Stimulated activated CD4-positive, alpha-beta T cell treated with anti-CD3 and anti-CD28 coated beads, TNF-alpha, amount 100 ng/mL, for 4 hours (primary cell): ENCODE measurements around the gene ACE.

Experiments
- DNase-seq, 3 experiments: peaks; one replicate each; pipeline ENCODE4 v3.0.0-alpha.2; 2020; ENCODE audit warnings: low read depth in 3 of 3

The ACE gene

DNA sequence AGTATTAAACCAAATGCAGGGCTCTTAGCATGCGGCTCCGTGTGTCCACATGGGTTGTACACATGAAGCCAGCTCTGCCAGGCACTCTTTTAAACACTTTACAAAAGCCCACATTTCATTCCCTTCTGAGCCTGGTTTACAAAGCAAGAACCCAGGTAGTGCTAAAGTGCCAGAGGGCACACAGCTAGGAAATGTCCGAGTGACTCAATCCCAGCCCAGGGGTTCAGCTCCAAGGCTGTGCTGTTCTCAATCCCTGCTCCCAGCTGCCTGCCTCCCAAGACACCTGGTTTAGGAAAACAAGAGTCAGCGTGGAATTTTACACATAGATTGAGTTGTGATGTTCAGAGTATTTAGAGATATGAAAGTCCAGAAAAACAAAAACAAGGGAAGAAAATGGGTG lies 60.1 kb downstream of the ACE start:
- no peak for DNase-seq

DNA sequence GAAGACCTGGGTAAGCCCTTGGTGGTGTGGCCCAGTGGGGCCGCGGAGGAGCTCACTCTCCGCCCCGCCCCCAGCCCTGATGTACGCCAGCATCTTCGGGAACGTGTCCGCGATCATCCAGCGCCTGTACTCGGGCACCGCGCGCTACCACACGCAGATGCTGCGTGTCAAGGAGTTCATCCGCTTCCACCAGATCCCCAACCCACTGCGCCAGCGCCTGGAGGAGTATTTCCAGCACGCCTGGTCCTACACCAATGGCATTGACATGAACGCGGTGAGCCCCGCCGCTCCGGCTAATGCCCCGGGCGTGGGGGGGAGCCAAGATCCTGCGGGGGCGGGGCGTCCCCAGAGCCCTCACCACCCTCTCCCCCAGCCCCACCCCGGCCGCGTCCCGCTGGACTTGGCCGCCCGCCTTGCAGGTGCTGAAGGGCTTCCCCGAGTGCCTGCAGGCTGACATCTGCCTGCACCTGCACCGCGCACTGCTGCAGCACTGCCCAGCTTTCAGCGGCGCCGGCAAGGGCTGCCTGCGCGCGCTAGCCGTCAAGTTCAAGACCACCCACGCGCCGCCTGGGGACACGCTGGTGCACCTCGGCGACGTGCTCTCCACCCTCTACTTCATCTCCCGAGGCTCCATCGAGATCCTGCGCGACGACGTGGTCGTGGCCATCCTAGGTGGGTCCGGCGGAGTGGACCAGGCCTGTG lies 61.3 kb downstream of the ACE start:
- DNase-seq, result no peak

DNA sequence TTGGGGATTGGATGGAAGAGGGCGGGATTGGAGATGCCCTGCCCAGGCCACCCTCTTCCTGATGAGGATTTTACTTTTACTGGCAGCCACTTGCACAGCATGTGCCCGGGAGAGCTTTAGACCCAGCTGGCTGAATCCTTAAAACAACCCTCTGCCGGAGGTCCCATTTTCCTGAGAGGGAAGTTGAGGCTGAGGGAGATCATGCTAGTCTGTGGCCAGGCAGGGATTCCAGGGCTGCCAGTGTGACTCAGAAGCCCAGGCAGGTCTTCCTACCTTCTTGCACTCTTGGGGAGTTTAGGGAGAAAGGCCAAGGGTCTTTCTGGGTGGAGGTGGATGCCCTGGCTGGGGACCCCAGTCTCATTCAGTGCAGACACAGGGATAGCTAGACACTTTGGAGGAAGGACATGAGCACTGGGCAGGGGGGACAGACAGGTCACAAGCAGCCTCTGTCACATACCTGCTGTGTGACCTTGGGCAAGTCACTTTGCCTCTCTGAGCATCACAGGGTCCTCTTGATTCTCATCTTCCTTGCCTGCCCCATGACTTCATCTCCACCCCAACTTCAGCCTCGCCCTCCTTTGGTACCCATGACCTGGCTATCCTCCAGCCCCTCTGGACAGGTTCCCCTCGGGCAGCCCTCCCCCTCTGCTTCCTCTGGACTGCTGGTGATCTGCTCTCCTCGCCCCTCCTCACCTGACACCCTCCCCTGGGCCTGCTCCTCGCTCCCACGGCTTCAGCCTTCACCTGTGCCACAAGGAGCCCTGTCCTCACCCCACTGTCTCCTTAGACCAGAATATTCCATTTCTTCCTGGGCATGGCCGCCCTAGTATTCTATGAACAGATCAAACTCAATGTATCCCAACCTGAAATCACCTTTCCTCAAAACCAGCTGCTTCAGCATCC lies 62.1 kb downstream of the ACE start:
- no peak for DNase-seq

DNA sequence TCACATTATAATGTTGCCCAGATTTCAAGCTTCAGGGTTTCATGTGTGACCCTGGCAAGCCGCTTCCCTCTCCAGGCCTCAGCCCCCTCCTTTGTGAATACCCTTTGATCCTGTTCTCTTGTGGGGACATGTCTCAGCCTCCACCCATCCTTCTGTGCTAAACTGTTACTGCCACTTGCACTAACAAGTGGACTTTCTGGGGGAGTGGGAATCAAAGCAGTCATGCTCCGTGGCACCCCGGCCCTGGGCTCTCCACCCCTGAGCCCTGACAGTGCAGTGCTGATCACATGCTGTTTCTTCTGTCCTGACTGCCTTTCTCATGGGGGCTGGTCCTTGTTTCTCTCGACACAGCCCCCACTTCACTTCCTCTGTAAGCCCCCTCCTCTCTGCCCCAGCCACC lies 63.7 kb downstream of the ACE start:
- DNase-seq, result no peak

DNA sequence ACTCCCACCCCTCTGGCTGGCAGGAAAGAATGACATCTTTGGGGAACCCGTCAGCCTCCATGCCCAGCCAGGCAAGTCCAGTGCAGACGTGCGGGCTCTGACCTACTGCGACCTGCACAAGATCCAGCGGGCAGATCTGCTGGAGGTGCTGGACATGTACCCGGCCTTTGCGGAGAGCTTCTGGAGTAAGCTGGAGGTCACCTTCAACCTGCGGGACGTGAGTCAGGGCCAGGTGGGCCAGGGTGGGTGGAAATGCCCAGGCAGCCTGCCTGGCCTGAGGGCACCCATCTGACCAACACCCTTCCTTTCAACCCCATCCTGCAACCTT lies 65.3 kb downstream of the ACE start:
- DNase-seq, result no peak

DNA sequence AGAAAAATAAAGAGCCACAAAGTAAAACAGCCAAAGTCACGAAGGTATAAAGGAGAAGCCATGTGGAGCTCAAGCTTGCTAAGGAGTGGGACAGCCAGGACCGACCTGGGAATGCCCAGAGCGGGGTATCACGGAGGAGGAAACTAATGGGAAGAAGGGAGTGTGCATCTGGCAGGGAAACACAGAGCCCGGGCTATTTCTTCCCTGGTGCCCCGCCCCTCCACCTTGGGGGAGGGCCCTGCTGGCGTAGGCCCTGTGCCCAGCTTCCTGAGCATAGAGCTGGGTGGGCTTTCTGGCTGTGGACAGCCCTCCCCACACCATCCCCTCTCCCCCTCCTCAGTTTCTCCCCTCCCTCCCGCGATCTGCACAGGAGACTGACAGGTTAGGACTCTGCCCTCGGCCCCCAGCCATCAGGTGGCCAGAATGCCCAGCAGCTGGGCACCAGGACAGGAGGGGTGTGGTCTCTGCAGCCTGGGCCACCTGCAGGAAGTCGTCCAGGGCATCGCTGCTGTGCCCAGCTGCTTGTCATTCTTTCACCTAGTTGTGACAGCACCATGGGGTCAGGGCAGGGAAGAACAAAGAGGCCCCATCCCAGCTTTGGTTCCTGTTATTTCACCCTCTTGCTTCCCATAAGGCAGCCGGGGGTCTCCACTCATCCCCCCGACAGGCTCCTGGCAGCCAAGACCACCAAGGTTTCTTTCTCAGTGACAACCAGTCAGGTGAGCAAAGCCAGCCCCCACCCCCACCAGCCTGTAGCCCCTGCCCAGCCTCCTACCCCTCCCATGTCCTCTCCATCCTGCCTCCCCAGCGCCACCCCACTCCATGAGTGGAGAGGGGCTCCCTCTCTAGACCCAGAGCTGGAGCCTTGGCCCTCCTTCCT lies 66.3 kb downstream of the ACE start:
- no peak for DNase-seq

DNA sequence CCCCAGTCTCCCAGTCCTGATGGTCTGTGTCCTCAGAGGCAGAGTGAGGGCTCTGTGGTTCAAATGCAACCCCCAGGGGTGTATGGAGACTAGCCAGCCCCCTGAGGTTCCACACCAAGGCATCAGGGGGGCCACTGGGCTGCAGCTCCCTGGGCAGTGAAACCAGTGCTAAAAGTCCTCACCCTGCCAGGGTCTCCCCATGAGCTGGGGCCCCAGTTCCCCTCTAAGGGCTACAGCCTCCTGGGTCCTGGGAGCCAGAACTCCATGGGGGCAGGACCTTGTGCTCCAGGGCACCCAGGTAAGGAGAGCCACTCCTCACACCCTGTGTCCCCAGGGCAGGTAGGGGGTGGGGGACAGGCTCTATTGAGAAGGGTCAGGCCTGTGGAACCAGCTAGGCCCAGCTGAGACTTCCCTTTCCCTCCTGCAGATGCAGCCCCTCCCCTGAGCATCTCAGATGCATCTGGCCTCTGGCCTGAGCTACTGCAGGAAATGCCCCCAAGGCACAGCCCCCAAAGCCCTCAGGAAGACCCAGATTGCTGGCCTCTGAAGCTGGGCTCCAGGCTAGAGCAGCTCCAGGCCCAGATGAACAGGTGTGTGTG lies 67.1 kb downstream of the ACE start:
- DNase-seq, result no peak

DNA sequence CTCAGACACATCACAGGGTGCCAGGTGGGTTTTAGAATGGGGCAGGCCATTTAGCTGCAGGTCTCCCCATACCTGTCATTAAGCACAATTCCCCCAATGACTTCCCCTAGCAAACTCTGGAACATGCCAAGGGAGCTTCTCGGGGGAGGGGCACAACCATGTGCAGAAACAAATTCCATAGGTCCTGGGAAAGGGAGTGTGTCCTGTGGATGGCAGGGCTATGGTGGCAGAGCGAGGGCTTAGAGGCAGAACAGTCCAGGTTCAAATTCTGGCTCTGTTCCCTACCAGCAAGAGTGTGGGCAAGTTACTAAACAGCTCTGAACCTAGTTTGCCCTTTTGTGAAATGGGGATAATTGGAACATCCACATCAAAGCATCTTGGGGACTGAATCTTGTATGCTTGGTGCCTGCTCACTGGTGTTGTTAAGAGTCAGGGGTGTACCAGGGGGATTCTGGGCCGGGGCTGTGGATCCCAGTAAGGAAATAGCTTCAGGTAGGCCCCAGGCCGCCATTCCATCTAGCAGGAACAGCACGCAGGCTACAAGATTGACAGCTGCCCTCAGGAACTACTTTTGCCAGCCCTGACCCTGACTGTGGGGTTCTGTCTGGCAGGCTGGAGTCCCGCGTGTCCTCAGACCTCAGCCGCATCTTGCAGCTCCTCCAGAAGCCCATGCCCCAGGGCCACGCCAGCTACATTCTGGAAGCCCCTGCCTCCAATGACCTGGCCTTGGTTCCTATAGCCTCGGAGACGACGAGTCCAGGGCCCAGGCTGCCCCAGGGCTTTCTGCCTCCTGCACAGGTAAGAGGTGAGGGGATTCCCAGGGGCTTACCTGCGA lies 67.8 kb downstream of the ACE start:
- no peak for DNase-seq

DNA sequence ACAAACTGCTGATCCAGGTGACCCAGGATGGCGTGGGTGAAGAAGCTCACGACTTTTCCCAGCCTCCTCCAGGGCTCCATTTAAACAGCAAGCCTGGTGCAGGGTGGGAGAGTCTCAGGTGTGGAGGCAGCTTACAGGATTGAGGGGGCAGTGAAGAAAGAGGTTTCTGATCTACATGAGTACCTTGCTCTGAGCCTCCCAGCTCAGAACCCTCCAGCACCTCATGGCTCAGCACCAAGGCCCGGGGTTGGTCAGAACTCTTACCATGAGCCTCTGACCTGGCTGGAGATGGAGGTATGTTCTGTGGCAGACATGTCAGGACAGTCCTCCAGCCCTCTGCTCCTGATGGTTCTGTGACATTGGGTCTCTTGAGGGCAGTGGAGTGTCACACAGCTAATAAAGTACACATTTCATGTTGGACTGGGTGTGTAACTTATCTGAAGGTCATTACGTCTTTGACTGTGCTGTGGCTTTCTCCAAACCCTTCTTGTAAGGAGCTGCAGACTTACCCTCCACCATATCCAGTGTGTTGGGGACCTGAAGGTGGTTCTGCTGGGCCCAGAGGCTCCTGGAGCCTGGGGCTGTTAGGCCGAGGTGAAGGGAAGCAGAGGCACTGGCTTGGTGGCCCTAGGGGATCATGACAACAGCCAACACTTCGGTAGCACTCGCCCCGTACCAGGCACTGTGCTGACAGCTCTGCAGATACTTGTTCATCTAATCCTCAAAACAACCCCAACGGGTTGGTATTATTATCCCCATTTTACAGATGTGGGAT lies 69.6 kb downstream of the ACE start:
- no peak for DNase-seq

DNA sequence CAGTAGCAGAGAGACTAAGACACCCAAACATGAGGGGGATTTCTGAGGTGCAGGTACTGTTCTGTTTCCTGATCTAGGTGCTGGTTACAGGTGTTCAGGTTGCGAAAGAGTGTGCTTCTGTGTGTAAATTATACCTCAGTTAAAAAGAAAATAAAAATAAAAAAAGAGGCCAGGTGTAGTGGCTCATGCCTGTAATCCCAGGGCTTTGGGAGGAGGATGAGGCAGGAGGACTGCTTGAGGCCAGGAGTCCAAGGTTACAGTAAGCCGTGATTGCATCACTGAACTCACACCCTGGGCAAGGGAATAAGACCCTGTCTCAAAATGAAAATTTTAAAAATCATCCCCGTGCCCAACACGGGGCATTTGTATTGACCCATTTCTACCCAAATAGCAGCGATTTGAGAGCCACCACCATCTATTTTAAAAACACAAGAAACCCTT lies 70.2 kb downstream of the ACE start:
- no peak for DNase-seq
